ENCODE results near the gene ATXN10.
"Not testable (repeated sequence)": the region's sequence is repeated elsewhere in the genome, so short reads cannot be mapped to it uniquely, and the experiment has no call there.

Gene ATXN10, protein sequence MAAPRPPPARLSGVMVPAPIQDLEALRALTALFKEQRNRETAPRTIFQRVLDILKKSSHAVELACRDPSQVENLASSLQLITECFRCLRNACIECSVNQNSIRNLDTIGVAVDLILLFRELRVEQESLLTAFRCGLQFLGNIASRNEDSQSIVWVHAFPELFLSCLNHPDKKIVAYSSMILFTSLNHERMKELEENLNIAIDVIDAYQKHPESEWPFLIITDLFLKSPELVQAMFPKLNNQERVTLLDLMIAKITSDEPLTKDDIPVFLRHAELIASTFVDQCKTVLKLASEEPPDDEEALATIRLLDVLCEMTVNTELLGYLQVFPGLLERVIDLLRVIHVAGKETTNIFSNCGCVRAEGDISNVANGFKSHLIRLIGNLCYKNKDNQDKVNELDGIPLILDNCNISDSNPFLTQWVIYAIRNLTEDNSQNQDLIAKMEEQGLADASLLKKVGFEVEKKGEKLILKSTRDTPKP

DNA sequence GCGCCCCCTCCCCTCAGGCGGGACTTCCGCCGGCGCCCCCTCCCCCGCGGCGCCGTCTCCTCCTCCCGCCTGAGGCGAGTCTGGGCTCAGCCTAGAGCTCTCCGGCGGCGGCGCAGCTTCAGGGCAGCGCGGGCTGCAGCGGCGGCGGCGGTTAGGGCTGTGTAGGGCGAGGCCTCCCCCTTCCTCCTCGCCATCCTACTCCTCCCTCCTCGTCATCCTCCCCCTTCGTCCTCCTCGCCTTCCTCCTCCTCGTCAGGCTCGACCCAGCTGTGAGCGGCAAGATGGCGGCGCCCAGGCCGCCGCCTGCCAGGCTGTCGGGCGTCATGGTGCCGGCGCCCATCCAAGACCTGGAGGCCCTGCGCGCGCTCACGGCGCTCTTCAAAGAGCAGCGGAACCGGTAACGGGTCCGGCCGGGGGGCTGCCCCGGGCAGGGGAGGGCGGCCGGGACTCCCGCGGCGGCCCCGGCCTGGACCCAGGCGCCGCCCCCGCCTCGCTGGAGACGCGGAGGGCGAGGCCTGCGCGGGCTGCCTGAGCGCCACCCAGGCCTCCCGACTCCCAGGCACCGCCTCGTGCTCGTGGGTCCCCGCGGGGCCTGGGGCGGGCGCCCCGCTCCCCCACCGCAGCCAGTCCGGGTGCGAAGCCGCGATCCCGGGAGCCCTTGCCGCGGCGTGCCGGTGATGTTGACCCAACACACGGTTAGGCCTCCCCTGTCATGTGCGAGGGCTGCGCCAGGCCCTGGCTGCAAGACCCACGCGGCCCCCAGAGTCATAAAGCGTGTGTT, at the start of gene ATXN10:
TSS of gene ATXN10 (plus strand) at position 52 of the 781 bp plus-strand sequence. CDS start at position 282, 230 bp downstream.
- DNase-seq, result peak; percentile 28 to 42

DNA sequence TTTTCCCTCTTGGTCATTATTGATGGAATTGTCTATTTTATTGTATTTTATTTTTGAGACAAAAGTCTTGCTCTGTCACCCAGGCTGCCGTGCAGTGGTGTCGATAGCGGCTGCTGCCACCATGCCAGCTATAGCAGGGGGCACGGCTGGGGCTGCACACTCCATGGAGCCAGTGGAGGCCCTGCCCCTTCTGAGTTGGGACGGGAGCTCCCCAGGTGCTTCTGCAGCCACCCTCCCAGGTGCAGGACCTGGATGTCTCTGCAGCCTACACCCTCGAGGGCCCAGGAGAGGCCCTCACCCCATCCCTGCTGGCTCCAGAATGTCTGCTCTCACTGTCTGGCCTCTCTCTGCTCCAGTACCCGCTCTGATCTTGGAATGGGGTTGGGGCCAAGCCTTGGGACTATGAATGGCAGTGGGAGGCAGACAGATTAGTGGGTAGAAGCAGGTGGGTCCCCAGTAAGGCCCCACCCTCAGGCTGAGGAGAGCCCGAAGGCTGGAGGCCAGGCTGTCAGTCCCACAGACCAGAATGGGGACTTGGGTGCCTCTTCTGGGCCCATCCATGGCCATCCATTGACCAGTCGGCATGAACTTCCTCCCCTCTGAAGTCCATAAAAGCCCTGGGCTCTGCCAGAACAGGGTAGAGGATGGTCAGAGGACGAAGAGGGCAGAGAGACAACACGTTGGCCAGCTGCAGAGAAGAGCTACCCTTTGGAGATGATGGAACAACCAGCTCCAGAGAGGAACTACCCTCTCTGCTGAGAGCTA, 49.6 kb upstream of the ATXN10 start:
- DNase-seq, result no peak

DNA sequence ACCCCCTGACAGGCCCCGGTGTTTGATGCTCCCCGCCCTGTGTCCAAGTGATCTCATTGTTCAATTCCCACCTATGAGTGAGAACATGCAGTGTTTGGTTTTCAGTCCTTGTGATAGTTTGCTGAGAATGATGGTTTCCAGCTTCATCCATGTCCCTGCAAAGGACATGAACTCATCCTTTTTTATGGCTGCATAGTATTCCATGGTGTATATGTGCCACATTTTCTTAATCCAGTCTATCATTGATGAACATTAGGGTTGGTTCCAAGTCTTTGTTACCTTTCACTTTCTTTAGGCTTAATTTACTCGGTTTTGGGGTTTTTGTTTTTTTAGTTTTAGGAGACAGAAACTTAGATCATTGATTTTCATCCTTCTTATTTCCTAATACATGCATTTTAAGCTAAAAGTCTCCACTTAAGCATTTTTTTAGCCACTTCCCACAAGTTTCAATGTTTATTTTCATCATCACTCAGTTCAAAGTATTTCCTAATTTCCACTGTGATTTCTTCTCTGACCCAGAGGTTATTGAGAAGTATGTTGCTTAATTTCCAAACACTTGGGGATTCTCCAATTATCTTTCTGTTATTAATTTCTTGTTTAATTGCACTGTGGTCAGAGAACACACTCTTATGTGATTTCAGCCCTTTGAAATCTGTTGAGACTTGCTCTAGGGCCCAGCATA, 48.0 kb upstream of the ATXN10 start:
- DNase-seq, result not testable (repeated sequence)

DNA sequence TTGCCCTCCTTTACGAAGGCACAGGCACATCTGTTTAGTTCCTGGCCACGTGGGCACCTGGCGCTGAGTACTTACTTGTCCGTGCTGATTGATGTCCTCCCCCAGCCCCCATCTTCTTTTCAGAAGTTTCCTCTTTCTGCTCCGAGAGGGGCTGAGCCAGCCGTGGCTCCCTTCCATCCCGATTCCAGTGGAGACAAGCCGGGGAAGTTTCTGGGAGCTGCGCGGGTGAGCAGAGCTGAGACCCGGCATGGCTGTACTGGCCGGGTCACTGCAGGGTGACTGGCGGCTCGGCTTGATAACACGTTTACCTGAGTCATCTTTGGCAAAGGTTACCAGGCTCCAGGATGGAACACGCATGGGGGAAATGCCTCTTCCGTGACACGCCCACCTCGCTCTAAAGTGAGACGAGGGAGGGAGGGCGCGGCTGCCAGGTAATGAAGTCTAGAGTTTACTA, 45.4 kb upstream of the ATXN10 start:
- DNase-seq, result no peak

DNA sequence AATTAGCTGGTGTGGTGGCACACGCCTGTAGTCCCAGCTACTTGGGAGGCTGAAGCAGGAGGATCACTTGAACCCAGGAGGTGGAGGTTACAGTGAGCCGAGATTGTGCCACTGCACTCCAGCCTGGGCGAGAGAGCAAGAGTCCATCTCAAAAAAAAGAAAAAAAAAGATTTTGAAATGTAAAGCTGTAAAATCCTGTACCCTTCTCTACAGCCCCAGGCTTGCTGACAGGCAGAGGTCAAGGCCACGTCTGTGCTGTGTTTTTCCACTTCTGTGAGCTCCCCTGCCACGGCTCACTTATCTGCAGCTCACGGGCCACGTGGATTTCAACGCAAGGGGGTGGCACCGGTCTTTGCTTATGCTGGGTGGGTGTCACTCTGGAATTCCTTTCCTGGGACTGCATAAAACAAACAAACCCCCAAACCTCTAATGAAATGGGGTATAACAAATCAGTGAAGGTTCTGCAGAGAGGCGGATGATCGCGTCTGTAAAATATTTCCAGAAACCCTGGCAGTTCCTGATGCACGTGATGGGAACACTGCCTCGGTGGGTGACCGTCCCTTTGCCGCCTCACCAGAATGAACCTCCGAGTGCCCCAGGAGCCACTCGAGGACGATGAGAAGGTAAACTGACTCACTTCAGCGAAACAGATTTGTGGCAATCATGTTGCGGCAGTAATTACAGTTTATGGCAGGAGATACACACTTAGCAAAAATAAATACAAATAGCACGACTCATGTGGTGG, 44.0 kb upstream of the ATXN10 start:
- DNase-seq, result no peak

DNA sequence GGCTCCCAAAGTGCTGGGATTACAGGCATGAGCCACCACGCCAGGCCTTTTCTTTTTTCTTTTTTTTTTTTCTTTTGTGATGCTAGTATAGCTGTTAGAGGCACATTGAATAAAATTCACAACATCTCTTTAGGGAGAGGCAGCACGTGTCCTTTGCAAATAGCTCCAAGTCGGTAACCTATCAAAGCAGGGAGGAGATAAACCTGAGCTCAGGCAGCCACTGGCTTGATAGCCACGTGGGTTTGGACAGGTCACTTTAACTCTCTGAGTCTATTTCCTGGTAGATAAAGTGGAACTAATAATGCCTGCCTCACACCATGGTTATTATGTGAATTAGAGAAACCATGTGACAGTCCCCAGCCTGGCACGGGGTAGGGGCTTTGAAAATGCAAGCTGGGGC, 43.1 kb upstream of the ATXN10 start:
- DNase-seq, result no peak

DNA sequence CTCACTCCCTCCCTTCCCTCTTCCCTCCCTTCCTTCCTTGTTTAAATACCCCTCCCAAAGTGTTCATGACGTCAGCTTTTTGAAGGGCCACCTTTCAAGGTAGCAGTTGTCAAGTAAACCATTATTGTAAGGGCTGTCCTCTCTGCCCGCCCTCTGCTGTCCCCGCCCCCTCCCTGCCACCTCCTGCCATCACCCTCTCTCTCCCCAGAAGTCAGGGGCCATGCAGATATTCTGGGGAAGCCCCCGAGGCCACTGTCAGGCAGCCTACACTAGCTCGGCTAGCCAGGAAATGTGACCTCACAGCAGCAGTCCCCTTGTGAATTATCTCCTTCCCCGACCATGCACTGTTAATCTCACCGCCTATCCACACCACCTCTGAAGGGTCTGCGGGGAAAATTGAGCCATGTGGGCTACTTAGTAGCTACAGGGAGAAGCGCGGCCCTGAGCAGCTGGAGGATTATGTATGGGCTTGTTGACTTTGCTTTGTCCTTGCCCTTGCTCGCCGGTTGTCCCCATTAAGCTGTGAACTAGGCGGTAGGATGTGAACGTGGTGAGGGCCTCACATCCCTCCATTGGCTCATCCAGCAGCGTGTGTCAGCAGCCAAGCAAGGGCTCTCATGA, 42.1 kb upstream of the ATXN10 start:
- DNase-seq, result no peak

DNA sequence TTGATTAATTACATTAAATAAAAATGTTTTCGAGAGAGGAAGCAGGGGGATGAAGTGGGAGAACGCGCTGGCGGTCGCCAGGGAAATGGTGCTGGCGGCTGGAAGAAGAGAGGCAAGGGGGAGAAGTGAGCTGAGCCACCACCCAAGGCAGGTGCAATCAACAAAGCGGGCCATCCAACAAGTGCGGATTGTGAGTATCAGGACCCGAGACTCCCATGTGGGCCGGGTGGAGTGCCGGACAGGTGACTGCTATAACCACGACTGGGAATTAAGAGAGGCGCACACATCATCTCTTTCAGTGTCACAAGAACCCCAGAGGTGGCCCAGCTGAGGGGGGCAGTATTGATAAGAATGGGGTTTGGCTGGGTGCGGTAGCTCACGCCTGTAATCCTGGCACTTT, 41.2 kb upstream of the ATXN10 start:
- DNase-seq, result no peak

DNA sequence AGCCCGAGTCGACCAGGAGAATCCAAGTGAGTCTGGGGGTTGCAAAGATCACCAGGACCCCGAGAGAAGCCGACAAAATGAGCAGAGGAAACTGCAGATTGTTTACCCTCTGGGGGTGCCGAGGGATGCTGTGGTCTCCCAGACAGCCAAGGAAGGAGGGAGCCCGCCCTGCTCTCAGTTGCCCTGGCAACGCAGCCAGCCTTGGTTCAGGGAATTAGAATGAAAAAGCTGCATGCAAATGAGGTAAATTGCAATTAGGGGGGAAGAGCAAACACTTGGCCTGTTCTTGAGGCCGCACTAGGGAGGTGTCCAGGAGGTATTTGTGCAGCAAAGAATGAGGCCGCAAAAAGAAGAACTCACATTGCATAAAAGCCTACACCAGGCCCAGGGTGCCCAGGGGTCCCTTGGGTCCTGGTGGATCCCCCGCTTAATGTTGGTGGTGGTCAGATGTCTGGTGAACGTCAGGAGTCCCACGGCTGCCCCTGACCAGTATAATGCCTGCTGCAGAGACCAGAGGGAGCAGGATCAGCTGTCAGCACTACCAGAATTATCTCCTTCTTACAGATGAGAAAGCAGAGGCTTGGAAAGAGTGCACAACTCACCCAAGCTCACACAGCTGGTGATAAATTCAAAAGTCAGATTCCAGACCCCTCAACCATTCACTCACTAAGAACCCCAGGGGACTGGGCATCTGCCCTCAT, 40.3 kb upstream of the ATXN10 start:
- DNase-seq, result no peak

DNA sequence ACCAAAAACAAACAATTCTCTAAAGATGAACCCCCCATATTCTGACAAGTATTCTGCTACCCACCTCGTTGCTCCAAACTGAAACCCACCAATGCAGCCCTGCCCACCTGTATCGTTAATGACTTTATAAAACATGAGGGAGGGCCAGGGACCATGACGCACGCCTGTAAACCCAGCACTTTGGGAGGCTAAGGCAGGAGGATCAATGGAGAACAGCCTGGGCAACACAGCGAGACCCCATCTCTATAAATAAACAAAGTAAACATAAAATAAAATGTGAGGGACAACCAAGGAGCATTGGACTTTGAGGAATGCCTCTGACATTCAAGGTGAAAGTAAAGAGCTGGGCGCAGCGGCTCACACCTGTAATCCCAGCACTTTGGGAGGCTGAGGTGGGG, 39.8 kb upstream of the ATXN10 start:
- no peak for DNase-seq

DNA sequence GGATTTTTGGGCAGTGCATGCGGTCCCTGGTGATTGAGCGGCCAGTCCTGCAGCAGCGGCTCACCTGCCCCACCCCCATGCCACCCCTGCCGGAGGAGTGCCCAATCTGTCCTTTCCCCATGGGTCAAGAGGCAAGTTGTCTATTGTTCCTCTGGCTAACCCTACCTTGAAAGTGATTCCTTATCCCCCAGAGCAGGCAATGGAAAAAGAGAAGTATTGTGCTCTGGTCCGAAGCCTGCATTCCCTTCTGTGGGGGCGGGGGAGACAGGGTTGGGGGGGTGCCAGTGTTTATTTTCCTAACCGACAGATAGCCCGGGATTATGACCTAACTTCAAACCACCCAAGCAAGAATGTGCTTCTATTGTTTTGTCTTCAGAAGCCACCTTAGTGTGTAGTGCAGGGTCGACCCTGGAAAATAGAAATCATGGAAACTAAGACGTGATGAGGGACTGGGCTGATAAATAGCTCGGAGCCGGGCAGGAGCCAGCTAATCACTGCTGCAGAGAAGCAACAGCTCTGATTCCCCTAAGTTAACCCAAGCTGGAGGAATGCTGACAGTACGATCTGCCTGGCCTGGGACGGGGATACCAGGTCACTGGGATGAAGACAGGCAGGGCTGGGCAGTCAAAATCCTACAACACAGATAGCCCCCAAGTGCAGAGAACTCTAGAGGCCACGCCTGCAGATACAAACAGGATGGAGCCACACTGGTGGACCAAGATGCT, 38.7 kb upstream of the ATXN10 start:
- DNase-seq, result no peak

DNA sequence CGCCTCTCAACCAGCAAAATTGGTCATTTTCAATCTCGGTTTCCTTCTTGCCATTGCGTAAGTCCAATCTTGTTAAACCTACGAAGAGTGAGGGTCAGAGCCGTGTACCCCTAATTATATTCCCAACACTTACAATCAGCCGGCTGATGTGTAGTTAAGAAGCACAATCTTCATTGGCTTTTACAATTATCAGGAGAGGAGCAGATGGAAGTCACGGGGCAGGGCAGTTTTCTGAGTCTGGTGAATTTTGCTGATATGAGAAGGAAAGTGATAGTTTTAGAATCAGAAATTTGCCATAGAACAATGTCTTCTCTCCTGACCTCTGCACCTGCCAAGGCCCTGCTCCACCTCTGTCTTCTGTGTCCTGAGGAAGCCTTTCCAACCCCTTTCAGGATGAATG, 35.0 kb upstream of the ATXN10 start:
- no peak for DNase-seq

DNA sequence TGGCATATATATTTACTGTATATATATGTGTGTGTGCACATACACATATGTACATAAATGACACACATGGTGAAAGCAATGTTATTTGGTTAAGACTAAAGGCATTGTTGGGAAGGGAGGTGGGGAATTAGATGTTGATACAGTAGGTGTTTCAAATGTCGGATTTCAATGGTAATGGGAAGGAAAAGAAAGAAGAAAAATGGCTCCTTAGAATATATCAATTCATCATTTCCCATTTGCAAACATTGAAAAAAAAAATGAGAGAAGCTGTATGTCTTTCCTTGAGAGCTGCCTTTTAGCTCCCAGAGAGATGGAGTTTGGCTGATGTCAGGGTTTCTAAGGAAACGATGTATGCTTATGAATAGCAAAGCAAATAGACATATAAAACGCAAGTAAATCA, 33.4 kb upstream of the ATXN10 start:
- DNase-seq, result no peak

DNA sequence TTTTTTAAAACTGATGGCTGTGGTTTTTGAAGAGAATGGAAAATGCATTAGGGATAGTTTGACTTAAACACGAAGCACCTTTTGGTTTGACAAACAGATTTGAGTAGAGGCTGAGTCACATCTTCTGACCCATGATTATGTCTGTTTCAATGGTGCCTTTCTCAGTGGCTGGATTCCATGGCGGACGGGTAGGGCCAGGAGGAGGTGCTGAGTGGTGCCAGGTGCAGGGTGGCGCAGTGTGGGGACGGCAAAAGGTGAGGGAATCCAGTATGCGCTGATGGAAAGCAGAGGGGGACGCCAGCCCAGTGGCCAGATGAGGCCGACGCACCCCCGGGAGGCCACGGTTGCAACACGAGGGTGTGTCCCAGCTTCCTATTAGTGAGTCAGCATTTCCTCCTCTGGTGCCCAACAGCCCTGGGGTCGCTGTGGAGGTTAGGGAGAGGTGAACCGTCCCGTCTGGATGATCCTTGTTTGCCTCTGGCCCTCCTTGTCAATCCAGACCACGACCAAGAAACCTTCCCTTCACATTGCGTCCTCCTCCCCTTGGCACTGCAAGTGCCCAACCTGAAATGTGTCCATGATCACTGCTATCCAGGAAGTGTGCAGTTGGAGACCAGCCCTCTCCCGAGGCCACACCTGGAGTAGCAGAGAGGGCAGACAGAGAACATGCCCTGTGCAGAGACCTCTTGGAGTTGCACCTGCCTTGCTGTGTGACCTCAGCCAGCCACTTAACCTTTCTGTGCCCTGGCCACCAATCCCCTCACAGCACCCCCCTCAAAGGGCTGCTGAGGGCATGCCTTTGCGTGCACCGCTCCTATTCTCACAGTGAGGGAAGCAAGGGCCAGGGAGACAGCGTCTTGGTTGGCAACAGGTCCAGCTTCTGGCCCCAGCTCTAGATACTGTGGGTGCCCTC, 32.5 kb upstream of the ATXN10 start:
- DNase-seq, result peak in 1 of 2 donors; percentile 37

DNA sequence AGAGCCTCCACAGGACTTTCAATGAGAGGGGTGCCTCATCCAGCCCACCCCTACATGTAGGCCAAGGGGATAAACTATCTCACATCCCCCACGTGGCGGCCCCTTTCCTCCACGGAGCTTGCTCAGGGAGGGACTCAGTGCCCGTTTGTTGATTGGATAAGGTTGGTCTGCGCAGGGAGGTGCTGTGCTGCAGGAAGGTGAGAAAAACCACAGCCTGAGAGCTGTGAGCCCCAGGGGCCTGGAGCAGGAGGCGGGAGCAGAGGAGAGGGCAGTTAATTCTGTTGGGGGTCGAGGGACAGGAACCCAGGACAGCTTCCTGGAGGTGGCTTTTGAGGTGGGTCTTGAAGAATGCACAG, 31.9 kb upstream of the ATXN10 start:
- no peak for DNase-seq

DNA sequence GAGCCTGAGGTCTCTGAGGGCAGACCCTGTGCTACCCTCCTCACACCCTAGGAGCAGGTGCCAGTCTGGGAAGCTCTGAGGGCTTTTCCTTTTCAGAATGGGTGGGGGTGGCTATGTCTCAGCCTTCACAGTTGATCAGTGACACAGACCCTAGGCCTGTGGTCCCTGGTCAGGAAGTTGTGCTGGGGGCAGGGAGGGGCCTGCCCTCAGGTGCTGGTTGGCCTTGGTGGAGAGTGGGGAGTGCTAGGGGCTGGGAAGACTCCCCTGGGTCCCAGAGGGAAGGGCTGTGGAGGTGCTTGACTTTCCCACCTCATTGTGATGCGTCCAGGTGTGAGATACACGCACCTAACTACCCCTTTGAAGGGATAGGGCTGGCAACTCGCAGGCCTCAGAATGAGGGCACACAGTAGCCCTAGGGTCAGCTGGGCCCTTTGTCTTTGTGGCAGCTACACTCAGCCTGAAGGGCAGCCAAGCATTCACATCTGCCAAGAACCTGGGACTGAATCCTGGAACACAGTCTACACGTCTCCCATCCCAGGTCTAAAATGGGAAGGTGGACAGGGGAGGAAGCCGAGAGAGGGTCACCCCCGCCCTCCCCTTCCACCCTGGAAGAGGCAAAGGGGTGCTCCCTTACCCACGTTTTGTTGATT, 31.2 kb upstream of the ATXN10 start:
- DNase-seq, result no peak

DNA sequence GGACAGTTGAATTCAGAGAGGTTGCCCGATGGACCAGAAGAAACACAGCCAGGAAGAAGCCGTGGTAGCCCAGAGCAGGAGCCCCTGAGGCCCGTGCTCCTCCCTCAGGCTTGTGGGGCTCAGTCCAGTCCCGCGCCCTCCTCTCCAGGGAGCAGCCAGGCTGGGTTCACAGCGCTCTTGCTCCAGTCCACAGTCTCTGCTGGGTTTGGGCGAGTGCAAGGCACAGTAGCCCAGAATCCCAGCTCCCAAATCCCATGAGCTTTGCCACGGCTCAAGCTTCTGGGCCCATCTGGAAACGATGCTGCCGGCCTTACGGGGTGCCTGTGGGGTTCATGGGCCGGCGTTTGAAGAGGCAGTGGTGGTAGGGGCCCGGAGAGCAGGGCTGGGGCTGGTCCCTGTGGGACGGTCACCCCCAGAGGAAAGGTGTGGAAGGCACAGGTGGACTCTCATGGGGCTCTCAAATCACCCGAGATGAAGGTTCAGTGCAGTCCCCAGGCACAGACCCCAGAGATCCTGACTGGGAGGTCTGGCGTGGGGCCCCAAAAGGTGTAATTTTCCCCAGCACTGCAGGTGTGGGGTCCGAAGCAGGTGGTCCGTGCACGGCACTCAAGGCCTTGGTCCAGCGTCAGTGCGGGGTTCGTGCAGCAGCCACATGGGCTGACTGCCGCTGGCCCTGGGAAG, 30.6 kb upstream of the ATXN10 start:
- DNase-seq, result no peak

DNA sequence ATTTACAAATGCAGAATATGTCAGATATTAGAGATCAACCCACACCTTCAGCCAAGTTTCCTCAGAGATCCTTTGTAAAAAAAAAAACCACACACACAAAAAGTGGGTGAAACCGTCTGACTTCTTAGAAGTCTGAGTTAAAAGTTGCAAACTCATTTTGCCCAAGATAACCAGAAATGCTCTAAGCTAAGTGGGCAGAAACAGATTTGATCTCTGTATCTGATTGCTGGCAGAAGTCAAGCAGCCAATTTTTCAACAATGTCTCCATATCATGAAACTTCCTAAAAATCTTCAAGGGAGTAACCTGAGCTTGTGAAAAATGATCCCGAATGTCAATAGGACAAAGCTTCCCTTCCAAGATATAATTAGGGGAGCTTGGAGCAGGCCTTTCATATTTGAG, 28.6 kb upstream of the ATXN10 start:
- no peak for DNase-seq
